Thyroid gland (tissue), 4 donors: ENCODE data around the gene SPG7. TPM values are rescaled to one million over a fixed set of nuclear protein-coding genes. Genes with fewer than 3 reads are reported as not detected.

Experiments
- DNase-seq, 2 donors: peaks; one replicate each; pipeline ENCODE4 v3.0.0-alpha.2; 2019
- H3K27ac ChIP-seq, 3 donors: fragments of 200-600 bp; sonication (generic); 1 replicate in 2 of 3; 2 replicates in 1 of 3; pipeline ENCODE4 v1.5.1; 2016 to 2019; ENCODE audit warnings: mild to moderate bottlenecking in 1 of 3, moderate library complexity in 1 of 3
- H3K27me3 ChIP-seq: fragments of 200-600 bp; sonication (generic); one replicate; pipeline ENCODE4 v1.5.1; 2019
- H3K36me3 ChIP-seq, 2 donors: fragments of 200-600 bp; sonication (generic); one replicate each; pipeline ENCODE4 v1.5.1; 2016 to 2019
- H3K4me1 ChIP-seq, 2 donors: fragments of 200-600 bp; sonication (generic); one replicate each; pipeline ENCODE4 v1.5.1; 2017 to 2019
- H3K4me3 ChIP-seq, 3 donors: fragments of 200-600 bp; sonication (generic); replicated peaks in 1 of 3; 1 replicate in 2 of 3; 2 replicates in 1 of 3; pipeline ENCODE4 v1.5.1; 2016; ENCODE audit warnings: mild to moderate bottlenecking in 1 of 3
- H3K9me3 ChIP-seq: fragments of 200-600 bp; sonication (generic); one replicate; pipeline ENCODE4 v1.5.1; 2017
- POLR2A ChIP-seq, 2 donors: fragments of 450-650 bp; IDR thresholded peaks; one replicate each; pipeline ENCODE4 v1.6.1; 2017; ENCODE audit warnings: antibody characterized with exemption in 2 of 2, mild to moderate bottlenecking in 2 of 2, moderate library complexity in 1 of 2
- WGBS, 2 donors: methylation state at CpG; one replicate each; pipeline ENCODE4 v1.1.5; 2017; 5-methylcytosine and 5-hydroxymethylcytosine counted together
- intact Hi-C: fragments of 100-400 bp; cut with DNase I; formaldehyde crosslinking; loops from one replicate; pipeline ENCODE4 v1.15.1; 2023
- total RNA-seq, 4 donors: library from RNA; depleted of rRNA; stranded (reverse); fragments of >200 nt; gene quantifications; one replicate each; pipeline ENCODE4 v1.2.3, GENCODE V29; 2016
- TF ChIP-seq, protein P1 (sequence below), 6 experiments: fragments of 200-600 bp in 3 of 6; fragments of 450-650 bp in 3 of 6; sonication (generic) in 3 of 6; IDR thresholded peaks; one replicate each; pipeline ENCODE4 v1.5.1; 2016 to 2019; ENCODE audit warnings: antibody characterized with exemption in 6 of 6, mild to moderate bottlenecking in 2 of 6, inconsistent platforms in 1 of 6, moderate library complexity in 1 of 6

Gene SPG7
- total RNA-seq, 4 donors from 2014 or later: 218 to 392 (median 285) TPM

DNA sequence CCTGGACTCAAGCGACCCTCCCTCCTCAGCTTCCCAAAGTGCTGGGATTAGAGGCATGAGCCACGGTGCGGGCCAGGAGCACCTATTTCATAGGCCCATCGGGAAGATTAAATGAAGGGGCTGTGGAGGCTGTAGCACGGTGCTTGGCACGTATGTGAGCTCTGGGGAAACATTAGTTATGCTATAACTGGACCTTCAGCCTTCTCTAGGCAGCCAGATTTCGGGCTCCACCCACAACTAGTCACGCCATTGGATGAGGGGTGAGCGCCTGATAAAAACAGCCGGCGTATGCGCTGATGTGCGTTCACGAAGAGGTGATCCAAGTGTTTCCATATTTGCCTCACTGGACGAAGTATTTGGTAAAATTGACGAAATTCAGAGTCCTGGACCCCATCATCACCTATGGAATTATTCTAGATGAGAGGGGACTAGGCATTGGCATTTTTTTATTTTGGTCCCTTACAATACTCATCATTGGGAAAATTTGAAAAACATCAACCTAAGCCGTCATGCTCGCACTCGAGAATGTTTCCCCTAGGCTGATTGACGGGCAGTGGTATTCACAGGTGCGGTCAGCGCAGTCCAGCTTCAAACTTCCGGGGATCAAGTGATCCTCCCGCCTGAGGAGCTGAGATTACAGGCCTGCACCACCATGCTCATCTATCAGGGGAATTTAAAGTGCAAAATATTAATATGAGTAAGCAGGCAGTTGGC lies 16.1 kb upstream of the SPG7 start:
- Histone ChIP-seq H3K4me3 (no peak overlapping the region), H3K27me3 (no peaks in the 10 kb centered on the region), H3K27ac (no peak overlapping the region), H3K36me3 (no peaks in the 10 kb centered on the region), H3K4me1 (peaks cover 23% of the 10 kb centered on the region in 2 donors), H3K9me3 (no peaks in the 10 kb centered on the region)
- DNase-seq: no peak
- TF ChIP-seq, protein P1, sequence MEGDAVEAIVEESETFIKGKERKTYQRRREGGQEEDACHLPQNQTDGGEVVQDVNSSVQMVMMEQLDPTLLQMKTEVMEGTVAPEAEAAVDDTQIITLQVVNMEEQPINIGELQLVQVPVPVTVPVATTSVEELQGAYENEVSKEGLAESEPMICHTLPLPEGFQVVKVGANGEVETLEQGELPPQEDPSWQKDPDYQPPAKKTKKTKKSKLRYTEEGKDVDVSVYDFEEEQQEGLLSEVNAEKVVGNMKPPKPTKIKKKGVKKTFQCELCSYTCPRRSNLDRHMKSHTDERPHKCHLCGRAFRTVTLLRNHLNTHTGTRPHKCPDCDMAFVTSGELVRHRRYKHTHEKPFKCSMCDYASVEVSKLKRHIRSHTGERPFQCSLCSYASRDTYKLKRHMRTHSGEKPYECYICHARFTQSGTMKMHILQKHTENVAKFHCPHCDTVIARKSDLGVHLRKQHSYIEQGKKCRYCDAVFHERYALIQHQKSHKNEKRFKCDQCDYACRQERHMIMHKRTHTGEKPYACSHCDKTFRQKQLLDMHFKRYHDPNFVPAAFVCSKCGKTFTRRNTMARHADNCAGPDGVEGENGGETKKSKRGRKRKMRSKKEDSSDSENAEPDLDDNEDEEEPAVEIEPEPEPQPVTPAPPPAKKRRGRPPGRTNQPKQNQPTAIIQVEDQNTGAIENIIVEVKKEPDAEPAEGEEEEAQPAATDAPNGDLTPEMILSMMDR (IDR thresholded peaks at IDR 0.05): no peak
- no peak for TF ChIP-seq POLR2A (IDR thresholded peaks at IDR 0.05)
- intact Hi-C loops: loop anchor here (5.0 kb wide), 1 partner anchor 165 kb away; no protein-coding TSS in a partner anchor
- 88 to 89% methylated on average over 24 of the region's 24 CpGs for WGBS, 2 donors

DNA sequence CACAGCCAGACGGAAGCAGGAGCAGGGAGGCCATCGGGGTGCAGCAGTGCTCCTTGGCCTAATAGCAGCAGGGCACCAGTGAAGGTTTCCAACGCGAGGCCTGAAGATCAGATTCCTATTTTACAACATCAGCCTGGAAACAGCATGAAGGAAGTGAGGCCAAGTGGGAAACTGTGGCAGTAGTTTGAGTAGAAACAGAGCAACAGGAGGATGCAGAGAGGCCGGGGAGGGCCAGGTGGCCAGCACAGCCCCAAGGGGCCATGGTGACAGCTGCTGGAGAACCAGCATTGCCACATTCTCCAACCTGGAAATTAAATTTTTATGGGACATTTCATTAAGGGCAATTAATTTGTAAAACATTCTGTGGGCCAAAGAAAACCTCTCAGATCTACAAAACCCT lies 14.4 kb upstream of the SPG7 start:
- WGBS, 2 donors: 87 to 88% methylated on average over 5 of the region's 5 CpGs
- Histone ChIP-seq H3K27me3 (no peaks in the 10 kb centered on the region), H3K27ac (no peak overlapping the region), H3K9me3 (no peaks in the 10 kb centered on the region), H3K4me3 (no peak overlapping the region), H3K36me3 (no peaks in the 10 kb centered on the region), H3K4me1 (peaks cover 12 to 14% of the 10 kb centered on the region in 2 donors)
- intact Hi-C loops: loop anchor here (5.0 kb wide), 1 partner anchor 166 kb away; no protein-coding TSS in a partner anchor
- no peak for DNase-seq
- no peak for TF ChIP-seq POLR2A (IDR thresholded peaks at IDR 0.05)
- TF ChIP-seq, protein P1 (IDR thresholded peaks at IDR 0.05): no peak

DNA sequence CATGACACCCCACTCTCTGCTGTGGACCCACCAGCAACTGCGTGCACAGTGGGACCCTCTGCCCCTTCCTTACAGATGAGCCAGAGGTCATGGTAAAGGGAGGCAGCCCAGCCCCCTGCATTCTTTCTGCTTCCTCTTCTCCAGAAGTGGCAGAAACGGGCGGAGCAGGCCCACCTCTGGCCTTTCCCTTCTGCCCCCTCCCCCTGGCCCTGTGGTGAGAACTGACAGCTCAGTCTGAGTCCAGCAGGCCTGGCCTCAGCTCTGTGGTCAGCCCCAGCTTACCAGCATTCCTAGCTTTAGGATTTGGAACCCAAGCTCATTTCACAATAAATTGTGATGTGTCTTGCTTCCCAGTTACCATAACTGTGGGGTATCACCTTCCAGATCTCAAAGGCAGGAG lies 13.1 kb upstream of the SPG7 start:
- intact Hi-C loops: no loop called here
- H3K4me1 ChIP-seq: peaks cover 10 to 12% of the 10 kb centered on the region in 2 donors
- no peaks in the 10 kb centered on the region for H3K27me3 ChIP-seq
- no peak for DNase-seq
- no peaks in the 10 kb centered on the region for H3K9me3 ChIP-seq
- TF ChIP-seq POLR2A (IDR thresholded peaks at IDR 0.05): no peak
- TF ChIP-seq, protein P1 (IDR thresholded peaks at IDR 0.05): no peak
- H3K27ac ChIP-seq: no peak overlapping the region
- H3K4me3 ChIP-seq: no peak overlapping the region
- no peaks in the 10 kb centered on the region for H3K36me3 ChIP-seq
- WGBS, 2 donors: 68 to 90% methylated on average over 2 to 3 of the region's 3 CpGs

DNA sequence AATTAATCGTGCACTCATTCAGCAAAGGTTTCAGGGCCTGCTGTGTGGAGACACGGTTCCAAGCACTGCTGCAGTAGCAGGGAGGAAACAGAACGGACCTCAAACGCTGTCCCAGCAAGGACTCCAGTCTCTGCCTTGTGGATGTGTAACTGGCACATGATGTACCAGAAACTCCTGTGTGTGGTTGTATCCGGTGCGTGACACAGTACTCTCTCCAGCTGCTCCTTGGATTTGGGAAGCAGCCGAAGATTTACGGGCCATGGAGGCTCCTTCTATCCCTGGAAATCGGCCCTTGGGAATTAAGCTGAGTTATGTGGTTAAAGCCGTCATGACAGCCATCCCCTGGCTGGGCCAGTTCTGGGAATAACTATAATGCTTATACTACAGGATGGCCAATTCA lies 9.4 kb upstream of the SPG7 start:
- Histone ChIP-seq H3K4me1 (peaks cover 0 to 11% of the 10 kb centered on the region in 2 donors), H3K4me3 (no peak overlapping the region), H3K9me3 (no peaks in the 10 kb centered on the region), H3K27ac (no peak overlapping the region), H3K27me3 (no peaks in the 10 kb centered on the region), H3K36me3 (no peaks in the 10 kb centered on the region)
- WGBS, 2 donors: 86 to 94% methylated on average over 10 of the region's 10 CpGs
- TF ChIP-seq, protein P1 (IDR thresholded peaks at IDR 0.05): no peak
- TF ChIP-seq POLR2A (IDR thresholded peaks at IDR 0.05): no peak
- intact Hi-C loops: no loop called here
- no peak for DNase-seq

DNA sequence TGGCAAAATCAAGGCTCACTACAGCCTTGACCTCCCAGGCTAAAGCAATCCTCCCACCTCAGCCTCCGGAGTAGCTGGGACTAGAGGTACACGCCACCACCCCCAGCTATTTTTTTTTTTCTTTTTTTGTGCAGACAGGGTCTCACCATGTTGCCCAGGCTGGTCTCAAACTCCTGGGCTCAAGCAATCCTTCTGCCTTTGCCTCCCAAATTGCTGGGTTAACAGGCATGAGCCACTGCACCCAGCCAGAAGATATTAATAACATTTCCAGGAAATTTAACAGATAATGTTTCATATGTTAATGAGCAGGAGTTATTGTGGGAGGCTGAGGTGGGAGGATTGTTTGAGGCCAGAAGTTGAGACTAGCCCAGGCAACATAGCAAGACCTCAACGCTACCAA lies 8.4 kb upstream of the SPG7 start:
- 96 to 100% methylated on average over 3 of the region's 3 CpGs for WGBS, 2 donors

More for the DNA sequence above, 8.4 kb upstream of the SPG7 start:
- no peak for DNase-seq
- Histone ChIP-seq H3K4me1 (peaks cover 0 to 12% of the 10 kb centered on the region in 2 donors), H3K27me3 (no peaks in the 10 kb centered on the region), H3K4me3 (no peak overlapping the region), H3K9me3 (no peaks in the 10 kb centered on the region), H3K27ac (no peak overlapping the region), H3K36me3 (no peaks in the 10 kb centered on the region)
- TF ChIP-seq, protein P1 (IDR thresholded peaks at IDR 0.05): no peak
- TF ChIP-seq POLR2A (IDR thresholded peaks at IDR 0.05): no peak
- intact Hi-C loops: no loop called here
